Measurements from ENCODE around the gene KCNJ16.

GRCh38 chr17:70161519-70161918, 86.5 kb downstream of the KCNJ16 start:
- no peak for TF ChIP-seq RAD21 (IDR thresholded peaks at IDR 0.05; ENCODE audit: low read depth)
- TF ChIP-seq MAX (IDR thresholded peaks at IDR 0.05), result no peak
- no peak for TF ChIP-seq TCF12 (IDR thresholded peaks at IDR 0.05; ENCODE audit: low read depth)
- no peak for TF ChIP-seq REST (IDR thresholded peaks at IDR 0.05; ENCODE audit: low read depth)
- TF ChIP-seq YY1 (IDR thresholded peaks at IDR 0.05; ENCODE audit: low read depth), result no peak
- TF ChIP-seq CREB1 (IDR thresholded peaks at IDR 0.05; ENCODE audit: low read depth), result no peak
- no peak for TF ChIP-seq EGR1 (IDR thresholded peaks at IDR 0.05)
- TF ChIP-seq TEAD4 (IDR thresholded peaks at IDR 0.05), result no peak
- no peak for TF ChIP-seq ZBTB7A (IDR thresholded peaks at IDR 0.05; ENCODE audit: low read depth)
- TF ChIP-seq EP300 (IDR thresholded peaks at IDR 0.05; ENCODE audit: borderline replicate concordance), result no peak
